Epithelial cell of proximal tubule (primary cell): Measurements from ENCODE around the gene SNAPC3. TPM values are rescaled to one million over a fixed set of nuclear protein-coding genes. Genes with fewer than 3 reads are reported as not detected.

ENCODE experiments used
- DNase-seq: peaks from one replicate; pipeline ENCODE4 v3.0.0-alpha.2; 2011; ENCODE audit warnings: low read depth
- H3K4me3 ChIP-seq: 2 replicates; pipeline ENCODE4 v1.5.1; 2011; ENCODE audit warnings: low read depth, mild to moderate bottlenecking, low read length
- total RNA-seq: library from RNA; depleted of rRNA; stranded (reverse); fragments of >200 nt; gene quantifications from 2 replicates; pipeline ENCODE4 v1.2.3, GENCODE V29; 2015
- TF ChIP-seq, protein P1 (sequence below): conservative IDR thresholded peaks from 2 replicates; pipeline ENCODE4 v1.5.1; 2012; ENCODE audit warnings: low read depth, mild to moderate bottlenecking, low read length

SNAPC3 gene
- total RNA-seq, 1 donor from 2014 or later: 25.2 TPM

DNA sequence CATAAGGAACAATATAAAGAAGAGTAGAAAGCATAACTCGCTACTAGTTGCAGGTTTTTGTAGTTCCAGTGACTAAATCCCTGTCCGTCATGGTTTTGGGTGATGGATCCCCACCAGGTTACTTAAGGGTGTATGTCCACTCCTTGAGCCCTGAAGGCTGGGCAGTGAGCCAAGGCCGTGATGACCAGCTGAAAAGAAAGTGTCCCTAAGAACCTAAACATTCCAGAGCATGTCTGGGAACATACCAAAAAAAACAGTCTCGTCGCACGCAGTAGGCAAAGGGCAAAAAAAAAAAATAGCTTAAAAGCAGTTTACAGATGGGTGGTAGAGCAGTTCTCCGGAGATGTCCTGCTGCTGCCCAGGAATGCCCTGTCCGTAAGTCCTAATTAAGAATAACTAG, 21.4 kb upstream of the SNAPC3 start:
- DNase-seq: no peak
- TF ChIP-seq, protein P1, sequence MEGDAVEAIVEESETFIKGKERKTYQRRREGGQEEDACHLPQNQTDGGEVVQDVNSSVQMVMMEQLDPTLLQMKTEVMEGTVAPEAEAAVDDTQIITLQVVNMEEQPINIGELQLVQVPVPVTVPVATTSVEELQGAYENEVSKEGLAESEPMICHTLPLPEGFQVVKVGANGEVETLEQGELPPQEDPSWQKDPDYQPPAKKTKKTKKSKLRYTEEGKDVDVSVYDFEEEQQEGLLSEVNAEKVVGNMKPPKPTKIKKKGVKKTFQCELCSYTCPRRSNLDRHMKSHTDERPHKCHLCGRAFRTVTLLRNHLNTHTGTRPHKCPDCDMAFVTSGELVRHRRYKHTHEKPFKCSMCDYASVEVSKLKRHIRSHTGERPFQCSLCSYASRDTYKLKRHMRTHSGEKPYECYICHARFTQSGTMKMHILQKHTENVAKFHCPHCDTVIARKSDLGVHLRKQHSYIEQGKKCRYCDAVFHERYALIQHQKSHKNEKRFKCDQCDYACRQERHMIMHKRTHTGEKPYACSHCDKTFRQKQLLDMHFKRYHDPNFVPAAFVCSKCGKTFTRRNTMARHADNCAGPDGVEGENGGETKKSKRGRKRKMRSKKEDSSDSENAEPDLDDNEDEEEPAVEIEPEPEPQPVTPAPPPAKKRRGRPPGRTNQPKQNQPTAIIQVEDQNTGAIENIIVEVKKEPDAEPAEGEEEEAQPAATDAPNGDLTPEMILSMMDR: no peak
- H3K4me3 ChIP-seq: no peak overlapping the region

DNA sequence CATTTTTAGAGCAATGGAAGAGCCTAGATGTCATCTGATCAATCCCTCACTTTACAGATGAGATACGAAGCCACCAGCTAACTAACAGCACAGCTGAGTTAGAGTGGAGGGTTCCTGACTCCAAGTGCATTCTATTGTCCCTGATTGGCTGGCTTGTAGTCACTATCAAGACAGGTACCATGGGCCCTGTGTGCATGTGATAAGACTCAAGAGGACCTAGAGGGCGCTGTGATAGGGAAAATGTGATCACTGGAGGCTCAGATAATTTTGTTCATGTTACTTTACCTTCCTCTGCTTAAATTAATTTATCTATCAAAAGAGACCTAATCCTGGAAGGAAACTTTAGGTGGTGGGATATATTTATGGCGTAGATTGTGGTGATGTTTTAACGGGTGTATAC, 19.5 kb upstream of the SNAPC3 start:
- H3K4me3 ChIP-seq: no peak overlapping the region
- DNase-seq: no peak
- TF ChIP-seq, protein P1: peak; percentile 53

DNA sequence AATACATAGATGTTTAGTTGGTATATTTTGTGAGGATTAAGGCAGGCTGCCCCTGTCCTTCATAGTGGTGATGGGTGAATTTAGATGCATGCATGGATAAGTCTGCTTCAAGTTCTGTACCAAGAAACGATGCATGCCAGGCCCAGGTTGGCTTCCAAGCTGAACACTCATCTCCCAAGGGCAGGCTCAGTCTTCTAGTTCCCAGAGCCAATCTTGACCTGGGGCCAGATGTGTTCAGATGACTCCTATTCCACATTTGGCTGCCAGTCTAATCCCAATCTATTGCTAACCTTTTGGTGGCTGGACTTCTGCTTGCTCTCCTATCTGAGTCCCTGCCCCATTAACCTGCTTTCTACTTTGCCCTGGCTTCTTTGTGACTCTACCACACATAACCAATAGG, 18.5 kb upstream of the SNAPC3 start:
- no peak overlapping the region for H3K4me3 ChIP-seq
- DNase-seq: no peak
- TF ChIP-seq, protein P1: no peak

DNA sequence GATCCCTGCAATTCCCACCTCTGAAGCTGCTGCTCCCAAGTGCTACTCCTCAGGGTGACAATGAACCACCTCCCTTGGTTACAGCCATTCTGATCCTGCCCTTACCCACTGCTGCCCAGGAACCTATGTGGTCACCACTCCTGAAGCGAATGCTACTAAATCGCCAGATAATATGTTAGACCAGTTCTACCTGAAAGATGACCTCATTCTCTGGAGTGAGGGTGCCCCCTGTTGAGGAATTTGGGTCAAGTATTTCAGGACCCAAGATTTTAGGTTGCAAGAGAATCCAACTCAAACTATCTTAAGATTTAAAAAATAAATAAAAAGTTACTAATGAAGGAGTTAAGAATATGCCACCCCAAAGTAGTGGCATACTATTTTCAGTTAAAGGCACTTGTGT, 5.8 kb upstream of the SNAPC3 start:
- DNase-seq: no peak
- TF ChIP-seq, protein P1: peak; percentile 71
- H3K4me3 ChIP-seq: no peak overlapping the region

DNA sequence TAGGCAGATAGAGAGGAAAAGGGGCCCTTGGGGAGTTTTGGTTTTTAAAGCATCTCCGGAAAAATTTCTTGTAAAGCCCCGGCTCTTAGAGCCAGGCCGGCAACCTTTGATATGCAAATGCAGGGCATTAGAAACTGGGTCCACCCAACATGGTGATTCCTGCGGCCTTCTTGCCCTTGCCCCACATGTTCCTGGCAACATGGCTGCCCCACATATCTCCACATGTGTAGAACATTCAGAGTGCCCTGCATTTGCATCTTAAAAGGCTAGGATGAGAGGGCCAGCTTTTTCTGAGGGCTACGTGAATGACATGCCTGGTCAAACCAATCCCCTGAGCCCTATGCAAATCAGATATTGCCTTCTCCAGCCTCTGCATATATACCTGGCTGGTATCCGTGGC, 5.0 kb upstream of the SNAPC3 start:
- TF ChIP-seq, protein P1: no peak
- DNase-seq: no peak

DNA sequence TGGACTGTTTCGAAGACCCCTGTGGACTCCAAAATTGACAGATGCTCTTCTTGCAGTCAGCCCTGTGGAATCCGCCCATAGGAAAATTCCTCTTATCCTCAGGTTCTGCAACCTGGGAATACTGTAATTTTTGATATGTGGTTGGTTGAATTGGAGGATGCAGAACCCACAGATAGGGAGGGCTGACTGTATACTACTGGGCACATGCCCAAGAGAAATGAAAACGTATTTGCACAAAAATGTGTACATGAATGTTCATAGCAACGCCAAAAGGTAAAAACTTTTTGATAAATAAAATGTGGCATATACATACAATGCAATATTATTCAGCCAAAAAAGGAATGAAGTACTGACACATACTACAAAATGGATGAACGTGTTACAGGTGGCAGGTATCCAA, 1.9 kb upstream of the SNAPC3 start:
- DNase-seq: no peak
- TF ChIP-seq, protein P1: no peak
- H3K4me3 ChIP-seq: no peak overlapping the region

More for the DNA sequence above, 5.0 kb upstream of the SNAPC3 start:
- no peak overlapping the region for H3K4me3 ChIP-seq

DNA sequence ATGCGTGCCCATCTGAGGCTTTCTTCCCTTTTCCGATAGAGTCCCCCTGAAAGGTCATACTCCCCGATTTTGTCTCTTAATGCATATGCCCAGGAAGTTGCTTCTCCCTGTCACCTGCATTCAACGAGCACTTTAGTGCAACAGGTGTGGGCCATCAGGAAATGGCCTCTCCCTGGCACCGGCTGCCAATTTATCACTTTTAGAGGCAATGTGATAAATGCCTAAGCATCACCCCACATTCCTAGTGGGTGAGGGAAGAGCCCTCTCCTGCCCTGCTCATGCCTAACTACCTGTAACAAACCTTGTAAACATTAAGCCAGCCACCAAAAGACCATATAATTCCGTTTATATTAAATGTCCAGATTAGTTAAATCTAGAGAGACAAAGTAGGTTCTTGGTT, 1.1 kb upstream of the SNAPC3 start:
- TF ChIP-seq, protein P1: no peak

More for the DNA sequence above, 1.1 kb upstream of the SNAPC3 start:
- no peak overlapping the region for H3K4me3 ChIP-seq
- no peak for DNase-seq
